A549 (cell line): ENCODE measurements around the gene SUGCT.

Experiments used
- CEBPB ChIP-seq, 2 experiments: fragments of >200 bp in 1 of 2; sonication (Bioruptor Twin) in 1 of 2; formaldehyde crosslinking in 1 of 2; IDR thresholded peaks; 2 replicates each; pipeline ENCODE4 v1.6.1; 2012 to 2016
- CHD4 ChIP-seq: fragments of 200-600 bp; sonication (generic); IDR thresholded peaks from 2 replicates; pipeline ENCODE4 v1.6.1; 2016; ENCODE audit warnings: antibody characterized with exemption, mild to moderate bottlenecking, borderline replicate concordance
- EP300 ChIP-seq, 2 experiments: fragments of >200 bp; sonication (Bioruptor Twin); formaldehyde crosslinking; IDR thresholded peaks; 2 replicates in 1 of 2; 3 replicates in 1 of 2; pipeline ENCODE4 v1.6.1; 2016 to 2017
- ESRRA ChIP-seq: fragments of 150-350 bp; IDR thresholded peaks from 2 replicates; pipeline ENCODE4 v1.6.1; 2014; ENCODE audit warnings: mild to moderate bottlenecking, low read length, borderline replicate concordance
- FOXS1 ChIP-seq: fragments of 250-450 bp; sonication (Bioruptor Pico); IDR thresholded peaks from 2 replicates; pipeline ENCODE4 v1.5.0; 2020; ENCODE audit warnings: mild to moderate bottlenecking, moderate library complexity
- JUN ChIP-seq, 2 experiments: fragments of >200 bp; sonication (Bioruptor Twin); formaldehyde crosslinking; IDR thresholded peaks; 2 replicates in 1 of 2; 3 replicates in 1 of 2; pipeline ENCODE4 v1.6.1; 2016 to 2017
- MYC ChIP-seq: IDR thresholded peaks from 2 replicates; pipeline ENCODE4 v1.6.1; 2012; ENCODE audit warnings: mild to moderate bottlenecking, inconsistent platforms, low read length, improper control_type of control experiment, borderline replicate concordance
- POLR2A ChIP-seq: IDR thresholded peaks from 2 replicates; pipeline ENCODE4 v1.6.1; 2012; ENCODE audit warnings: mild to moderate bottlenecking, low read length
- POLR2AphosphoS2 ChIP-seq: conservative IDR thresholded peaks from 2 replicates; pipeline ENCODE4 v1.6.1; 2012; ENCODE audit warnings: low read length, improper control_type of control experiment, inconsistent platforms
- RFX5 ChIP-seq: fragments of 450-650 bp; IDR thresholded peaks from 2 replicates; pipeline ENCODE4 v1.7.1; 2014; ENCODE audit warnings: antibody characterized with exemption, mild to moderate bottlenecking, moderate library complexity
- TP53 ChIP-seq: fragments of 250-450 bp; sonication (Bioruptor Pico); IDR thresholded peaks from 2 replicates; pipeline ENCODE4 v1.5.0; 2021; ENCODE audit warnings: mild to moderate bottlenecking, moderate library complexity
- ZFP36 ChIP-seq: fragments of 450-650 bp; IDR thresholded peaks from 2 replicates; pipeline ENCODE4 v1.6.1; 2014; ENCODE audit warnings: borderline replicate concordance; ENCODE audit not compliant: partially characterized antibody
- TF ChIP-seq, protein P1 (sequence below): fragments of >200 bp; sonication (Bioruptor Twin); formaldehyde crosslinking; IDR thresholded peaks from 3 replicates; pipeline ENCODE4 v1.5.1; 2016
- TF ChIP-seq, protein P2 (sequence below): fragments of 200-600 bp; sonication (generic); IDR thresholded peaks from 2 replicates; pipeline ENCODE4 v1.6.1; 2016; ENCODE audit warnings: antibody characterized with exemption, mild to moderate bottlenecking, moderate library complexity

DNA sequence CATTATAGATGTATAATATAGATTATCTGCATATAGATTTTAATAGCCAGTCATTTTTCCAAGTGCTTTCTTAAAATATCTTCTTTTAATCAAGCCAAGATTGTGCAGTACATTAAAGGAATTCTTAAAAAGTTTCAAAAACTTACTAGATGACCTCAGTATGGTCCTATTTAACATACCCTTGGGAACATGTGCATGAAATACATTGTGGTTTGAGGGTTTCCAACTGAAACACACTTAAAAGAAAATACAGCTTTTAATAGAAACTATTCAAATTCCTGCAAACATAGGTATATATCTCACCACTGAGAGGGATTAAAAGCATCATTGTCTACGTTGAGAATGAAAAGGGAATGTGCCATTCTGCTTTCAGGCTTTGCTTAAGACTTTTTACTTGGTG lies 364.9 kb downstream of the SUGCT start:
- TF ChIP-seq POLR2AphosphoS2, result no peak
- TF ChIP-seq, protein P1, sequence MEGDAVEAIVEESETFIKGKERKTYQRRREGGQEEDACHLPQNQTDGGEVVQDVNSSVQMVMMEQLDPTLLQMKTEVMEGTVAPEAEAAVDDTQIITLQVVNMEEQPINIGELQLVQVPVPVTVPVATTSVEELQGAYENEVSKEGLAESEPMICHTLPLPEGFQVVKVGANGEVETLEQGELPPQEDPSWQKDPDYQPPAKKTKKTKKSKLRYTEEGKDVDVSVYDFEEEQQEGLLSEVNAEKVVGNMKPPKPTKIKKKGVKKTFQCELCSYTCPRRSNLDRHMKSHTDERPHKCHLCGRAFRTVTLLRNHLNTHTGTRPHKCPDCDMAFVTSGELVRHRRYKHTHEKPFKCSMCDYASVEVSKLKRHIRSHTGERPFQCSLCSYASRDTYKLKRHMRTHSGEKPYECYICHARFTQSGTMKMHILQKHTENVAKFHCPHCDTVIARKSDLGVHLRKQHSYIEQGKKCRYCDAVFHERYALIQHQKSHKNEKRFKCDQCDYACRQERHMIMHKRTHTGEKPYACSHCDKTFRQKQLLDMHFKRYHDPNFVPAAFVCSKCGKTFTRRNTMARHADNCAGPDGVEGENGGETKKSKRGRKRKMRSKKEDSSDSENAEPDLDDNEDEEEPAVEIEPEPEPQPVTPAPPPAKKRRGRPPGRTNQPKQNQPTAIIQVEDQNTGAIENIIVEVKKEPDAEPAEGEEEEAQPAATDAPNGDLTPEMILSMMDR, result no peak
- no peak for TF ChIP-seq JUN (IDR thresholded peaks at IDR 0.05)
- no peak for TF ChIP-seq RFX5
- TF ChIP-seq TP53 (CRISPR knock-in tag), result no peak
- TF ChIP-seq POLR2A, result no peak
- TF ChIP-seq ESRRA, result no peak
- TF ChIP-seq FOXS1 (CRISPR knock-in tag), result no peak
- TF ChIP-seq MYC, result no peak
- no peak for TF ChIP-seq CHD4
- TF ChIP-seq ZFP36, result no peak
- TF ChIP-seq EP300 (IDR thresholded peaks at IDR 0.05), result no peak
- TF ChIP-seq, protein P2, sequence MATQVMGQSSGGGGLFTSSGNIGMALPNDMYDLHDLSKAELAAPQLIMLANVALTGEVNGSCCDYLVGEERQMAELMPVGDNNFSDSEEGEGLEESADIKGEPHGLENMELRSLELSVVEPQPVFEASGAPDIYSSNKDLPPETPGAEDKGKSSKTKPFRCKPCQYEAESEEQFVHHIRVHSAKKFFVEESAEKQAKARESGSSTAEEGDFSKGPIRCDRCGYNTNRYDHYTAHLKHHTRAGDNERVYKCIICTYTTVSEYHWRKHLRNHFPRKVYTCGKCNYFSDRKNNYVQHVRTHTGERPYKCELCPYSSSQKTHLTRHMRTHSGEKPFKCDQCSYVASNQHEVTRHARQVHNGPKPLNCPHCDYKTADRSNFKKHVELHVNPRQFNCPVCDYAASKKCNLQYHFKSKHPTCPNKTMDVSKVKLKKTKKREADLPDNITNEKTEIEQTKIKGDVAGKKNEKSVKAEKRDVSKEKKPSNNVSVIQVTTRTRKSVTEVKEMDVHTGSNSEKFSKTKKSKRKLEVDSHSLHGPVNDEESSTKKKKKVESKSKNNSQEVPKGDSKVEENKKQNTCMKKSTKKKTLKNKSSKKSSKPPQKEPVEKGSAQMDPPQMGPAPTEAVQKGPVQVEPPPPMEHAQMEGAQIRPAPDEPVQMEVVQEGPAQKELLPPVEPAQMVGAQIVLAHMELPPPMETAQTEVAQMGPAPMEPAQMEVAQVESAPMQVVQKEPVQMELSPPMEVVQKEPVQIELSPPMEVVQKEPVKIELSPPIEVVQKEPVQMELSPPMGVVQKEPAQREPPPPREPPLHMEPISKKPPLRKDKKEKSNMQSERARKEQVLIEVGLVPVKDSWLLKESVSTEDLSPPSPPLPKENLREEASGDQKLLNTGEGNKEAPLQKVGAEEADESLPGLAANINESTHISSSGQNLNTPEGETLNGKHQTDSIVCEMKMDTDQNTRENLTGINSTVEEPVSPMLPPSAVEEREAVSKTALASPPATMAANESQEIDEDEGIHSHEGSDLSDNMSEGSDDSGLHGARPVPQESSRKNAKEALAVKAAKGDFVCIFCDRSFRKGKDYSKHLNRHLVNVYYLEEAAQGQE, result no peak
- TF ChIP-seq CEBPB (IDR thresholded peaks at IDR 0.05), result no peak
